ENCODE measurements around the gene GAS6.
"Not testable (repeated sequence)": the region's sequence is repeated elsewhere in the genome, so short reads cannot be mapped to it uniquely, and the experiment has no call there.

DNA sequence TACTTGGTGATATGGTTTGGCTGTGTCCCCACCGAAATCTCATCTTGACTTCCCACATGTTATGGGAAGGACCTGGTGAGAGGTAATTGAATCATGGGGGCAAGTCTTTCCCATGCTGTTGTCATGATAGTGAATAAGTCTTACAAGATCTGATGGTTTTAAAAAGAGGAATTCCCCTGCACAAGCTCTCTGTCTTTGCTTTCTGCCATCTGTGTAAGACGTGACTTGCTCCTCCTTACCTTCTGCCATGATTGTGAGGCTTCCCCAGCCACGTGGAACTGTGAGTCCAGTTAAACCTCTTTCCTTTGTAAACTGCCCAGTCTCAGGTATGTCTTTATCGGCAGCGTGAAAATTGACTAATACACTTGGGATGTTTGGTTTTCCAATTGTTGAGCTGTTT is 4.0 kb upstream of the GAS6 start:
- TF ChIP-seq CTCF (IDR thresholded peaks at IDR 0.05; ENCODE audit: insufficient read depth, low read length, poor library complexity, severe bottlenecking); EZH2phosphoT487 (conservative IDR thresholded peaks at IDR 0.05; ENCODE audit: low read length): not testable (repeated sequence)

All from SU-DHL-6 (cell line).